ENCODE measurements around the gene CUX1. TPM values are rescaled to one million over a fixed set of nuclear protein-coding genes. Genes with fewer than 3 reads are reported as not detected.
"Not testable (repeated sequence)": the region's sequence is repeated elsewhere in the genome, so short reads cannot be mapped to it uniquely, and the experiment has no call there.

Gene CUX1
- total RNA-seq, 1 experiment from 2014 or later, result 47.6 TPM

DNA sequence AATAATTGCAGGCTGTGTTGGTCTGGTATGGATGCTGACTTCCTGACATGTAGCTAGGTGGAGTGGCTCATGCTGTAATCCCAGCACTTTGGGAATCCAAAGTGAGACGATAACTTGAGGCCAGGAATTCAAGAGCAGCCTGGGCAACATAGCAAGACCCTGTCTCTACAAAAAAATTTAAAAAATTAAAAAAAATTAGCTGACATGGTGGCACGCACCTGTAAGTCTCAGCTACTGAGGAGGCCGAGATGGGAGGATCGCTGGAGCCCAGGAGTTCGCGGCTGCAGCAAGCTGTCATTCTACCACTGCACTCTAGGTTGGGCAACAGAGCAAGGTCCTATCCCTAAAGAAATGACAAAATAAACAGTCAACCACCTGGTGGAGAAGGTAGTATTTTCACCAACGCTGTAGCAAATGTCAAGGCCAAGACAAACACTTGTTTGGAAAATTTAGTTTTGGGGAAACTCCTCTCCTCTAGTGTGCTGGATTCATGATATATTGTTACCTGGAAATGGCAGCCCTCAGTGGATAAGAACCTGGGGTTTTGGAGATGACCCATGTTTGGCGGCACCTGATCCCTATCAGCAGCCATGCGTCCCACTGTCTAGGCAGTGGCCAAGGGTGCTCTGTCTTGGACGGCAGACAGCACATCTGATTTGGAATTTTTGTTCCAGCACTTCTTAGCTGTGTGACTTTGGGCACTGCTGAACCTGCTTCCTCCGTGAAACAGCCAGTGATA lies 29.5 kb downstream of the CUX1 start:
- CTCF ChIA-PET, result interaction anchor here (0.5 to 1.0 kb wide), 2 partner anchors 9 to 1285 kb away, joined by 3 to 4 read pairs; no protein-coding TSS in a partner anchor
- Mint-ChIP-seq H3K27ac (ENCODE audit: low read depth, unreplicated experiment) (no peak overlapping the region), H3K4me1 (ENCODE audit: insufficient read depth, unreplicated experiment) (peaks cover 7% of the 10 kb centered on the region), H3K36me3 (ENCODE audit: insufficient read depth, unreplicated experiment) (peaks cover 21% of the 10 kb centered on the region), H3K4me3 (ENCODE audit: unreplicated experiment) (no peak overlapping the region), H3K9me3 (ENCODE audit: unreplicated experiment) (peaks cover 19% of the 10 kb centered on the region), H3K27me3 (ENCODE audit: insufficient read depth, unreplicated experiment) (no peaks in the 10 kb centered on the region)
- intact Hi-C loops (cut with micrococcal nuclease), result no loop called here
- no TSS peak for BruUV-seq (replicated peaks)
- no peak for DNase-seq (ENCODE audit: unreplicated experiment)
- TF ChIP-seq, protein P1, sequence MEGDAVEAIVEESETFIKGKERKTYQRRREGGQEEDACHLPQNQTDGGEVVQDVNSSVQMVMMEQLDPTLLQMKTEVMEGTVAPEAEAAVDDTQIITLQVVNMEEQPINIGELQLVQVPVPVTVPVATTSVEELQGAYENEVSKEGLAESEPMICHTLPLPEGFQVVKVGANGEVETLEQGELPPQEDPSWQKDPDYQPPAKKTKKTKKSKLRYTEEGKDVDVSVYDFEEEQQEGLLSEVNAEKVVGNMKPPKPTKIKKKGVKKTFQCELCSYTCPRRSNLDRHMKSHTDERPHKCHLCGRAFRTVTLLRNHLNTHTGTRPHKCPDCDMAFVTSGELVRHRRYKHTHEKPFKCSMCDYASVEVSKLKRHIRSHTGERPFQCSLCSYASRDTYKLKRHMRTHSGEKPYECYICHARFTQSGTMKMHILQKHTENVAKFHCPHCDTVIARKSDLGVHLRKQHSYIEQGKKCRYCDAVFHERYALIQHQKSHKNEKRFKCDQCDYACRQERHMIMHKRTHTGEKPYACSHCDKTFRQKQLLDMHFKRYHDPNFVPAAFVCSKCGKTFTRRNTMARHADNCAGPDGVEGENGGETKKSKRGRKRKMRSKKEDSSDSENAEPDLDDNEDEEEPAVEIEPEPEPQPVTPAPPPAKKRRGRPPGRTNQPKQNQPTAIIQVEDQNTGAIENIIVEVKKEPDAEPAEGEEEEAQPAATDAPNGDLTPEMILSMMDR (IDR thresholded peaks at IDR 0.05; ENCODE audit: unreplicated experiment), result no peak
- POLR2A ChIA-PET, result no interaction called here

DNA sequence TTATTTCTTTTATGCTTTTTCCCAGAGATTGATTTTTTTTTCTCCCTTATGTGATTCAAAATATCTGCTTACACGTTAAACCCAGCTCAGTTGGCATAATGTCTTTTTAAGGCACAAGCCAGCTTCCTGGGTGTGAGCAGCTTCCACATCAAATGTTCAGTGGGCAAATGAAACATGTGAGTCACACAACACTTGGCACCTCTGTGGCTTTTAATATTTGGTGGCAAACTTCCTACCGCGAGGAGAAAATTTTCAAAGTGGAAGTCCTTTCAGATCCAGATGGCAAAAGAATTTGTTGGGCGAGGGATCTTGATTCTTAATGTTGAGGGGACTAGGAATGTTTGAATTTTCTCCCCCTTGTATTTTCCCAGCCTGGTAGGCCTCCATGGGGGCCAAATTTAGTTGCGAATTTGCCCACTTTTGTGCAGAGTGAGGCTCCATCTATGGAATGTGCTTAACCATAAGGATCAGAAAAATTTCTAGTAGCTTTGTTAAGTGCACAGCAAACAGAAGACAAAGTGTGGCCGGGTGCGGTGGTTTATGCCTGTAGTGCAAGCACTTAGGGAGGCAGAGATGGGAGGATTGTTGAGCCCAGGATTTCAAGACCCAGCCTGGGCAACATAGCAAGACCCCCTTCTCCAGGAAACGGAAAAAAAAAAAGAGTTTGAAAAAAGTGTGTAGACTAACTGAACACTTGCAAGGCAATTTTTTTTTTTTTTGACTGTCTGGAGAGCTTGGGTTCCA lies 31.0 kb downstream of the CUX1 start:
- ChIA-PET CTCF (interaction anchor here (0.6 kb wide), 3 partner anchors 15 to 565 kb away, joined by 3 read pairs; no protein-coding TSS in a partner anchor), POLR2A (interaction anchor here (1.1 kb wide), 1 partner anchor 11 kb away, joined by 3 read pairs; no protein-coding TSS in a partner anchor)
- no peak for DNase-seq (ENCODE audit: unreplicated experiment)
- Mint-ChIP-seq H3K4me1 (ENCODE audit: insufficient read depth, unreplicated experiment) (peaks cover 7% of the 10 kb centered on the region), H3K36me3 (ENCODE audit: insufficient read depth, unreplicated experiment) (peaks cover 17% of the 10 kb centered on the region), H3K4me3 (ENCODE audit: unreplicated experiment) (no peak overlapping the region), H3K9me3 (ENCODE audit: unreplicated experiment) (peaks cover 20% of the 10 kb centered on the region), H3K27ac (ENCODE audit: low read depth, unreplicated experiment) (no peak overlapping the region), H3K27me3 (ENCODE audit: insufficient read depth, unreplicated experiment) (no peaks in the 10 kb centered on the region)
- TF ChIP-seq, protein P1 (IDR thresholded peaks at IDR 0.05; ENCODE audit: unreplicated experiment), result no peak
- BruUV-seq (replicated peaks), result no TSS peak
- intact Hi-C loops (cut with micrococcal nuclease), result no loop called here

DNA sequence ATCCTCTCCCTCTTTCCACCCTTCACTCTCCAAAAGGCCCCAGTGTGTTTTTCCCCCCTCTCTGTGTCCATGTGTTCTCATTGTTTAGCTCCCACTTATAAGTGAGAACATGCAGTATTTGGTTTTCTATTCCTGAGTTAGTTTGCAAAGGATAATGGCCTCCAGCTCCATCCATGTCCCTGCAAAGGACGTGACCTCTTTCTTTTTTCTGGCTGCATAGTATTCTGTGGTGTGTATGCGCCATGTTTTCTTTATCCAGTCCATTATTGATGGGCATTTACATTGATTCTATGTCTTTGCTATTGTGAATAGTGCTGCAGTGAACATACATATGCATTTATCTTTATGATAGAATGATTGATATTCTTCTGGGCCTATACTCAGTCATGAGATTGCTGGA lies 31.9 kb downstream of the CUX1 start:
- H3K36me3 Mint-ChIP-seq (ENCODE audit: insufficient read depth, unreplicated experiment), result peaks cover 14% of the 10 kb centered on the region
- POLR2A ChIA-PET, result interaction anchor here (1.1 kb wide), 1 partner anchor 10 kb away, joined by 3 read pairs; no protein-coding TSS in a partner anchor
- CTCF ChIA-PET, result interaction anchor here (0.6 to 0.8 kb wide), 5 partner anchors 16 to 566 kb away, joined by 3 read pairs; no protein-coding TSS in a partner anchor

DNA sequence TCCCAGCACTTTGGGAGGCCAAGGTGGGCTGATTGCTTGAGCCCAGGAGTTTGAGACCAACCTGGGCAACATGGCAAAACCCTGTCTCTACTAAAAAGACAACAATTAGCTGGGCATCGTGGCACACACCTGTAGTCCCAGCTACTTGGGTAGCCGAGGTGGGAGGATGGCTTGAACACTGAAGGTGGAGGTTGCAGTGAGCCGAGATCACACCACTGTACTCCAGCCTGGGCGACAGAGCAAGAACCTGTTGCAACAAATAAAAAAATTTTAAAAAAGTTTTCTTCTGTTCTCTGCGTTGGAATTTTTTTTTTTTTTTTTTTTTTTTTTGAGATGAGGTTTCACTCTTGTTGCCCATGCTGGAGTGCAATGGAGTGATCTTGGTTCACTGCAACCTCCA lies 34.9 kb downstream of the CUX1 start:
- BruUV-seq (replicated peaks), result not testable (repeated sequence)

More for the DNA sequence above, 31.9 kb downstream of the CUX1 start:
- H3K27me3 Mint-ChIP-seq (ENCODE audit: insufficient read depth, unreplicated experiment); H3K4me1 Mint-ChIP-seq (ENCODE audit: insufficient read depth, unreplicated experiment); H3K4me3 Mint-ChIP-seq (ENCODE audit: unreplicated experiment); BruUV-seq (replicated peaks); DNase-seq (ENCODE audit: unreplicated experiment); intact Hi-C loops (cut with micrococcal nuclease); H3K27ac Mint-ChIP-seq (ENCODE audit: low read depth, unreplicated experiment): not testable (repeated sequence)
- peaks cover 20% of the 10 kb centered on the region for H3K9me3 Mint-ChIP-seq (ENCODE audit: unreplicated experiment)

DNA sequence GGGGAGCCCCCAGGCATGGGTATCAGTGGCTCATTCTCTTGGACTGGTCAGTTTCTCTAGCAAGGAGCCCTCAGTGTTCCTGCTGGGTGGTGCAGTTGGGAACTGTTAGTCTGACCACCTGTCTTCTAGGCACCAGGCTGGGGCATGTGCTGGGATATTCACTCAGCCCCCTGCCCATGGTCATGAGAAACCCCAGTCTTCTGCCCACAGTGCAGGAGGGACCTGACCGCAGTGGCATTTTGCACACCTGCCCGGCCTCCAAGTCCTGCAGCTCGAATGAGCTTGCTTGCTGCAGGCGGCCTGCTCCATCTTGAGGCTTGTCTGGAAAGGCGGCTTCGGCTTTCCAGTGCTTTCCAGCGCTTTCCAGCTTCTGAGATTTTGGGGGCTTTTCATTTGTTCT lies 36.3 kb downstream of the CUX1 start:
- ChIA-PET CTCF (no interaction called here), POLR2A (no interaction called here)
- H3K27me3 Mint-ChIP-seq (ENCODE audit: insufficient read depth, unreplicated experiment), result no peaks in the 10 kb centered on the region
- H3K4me3 Mint-ChIP-seq (ENCODE audit: unreplicated experiment), result no peak overlapping the region
- intact Hi-C loops (cut with micrococcal nuclease), result no loop called here
- peaks cover 10% of the 10 kb centered on the region for H3K36me3 Mint-ChIP-seq (ENCODE audit: insufficient read depth, unreplicated experiment)
- H3K9me3 Mint-ChIP-seq (ENCODE audit: unreplicated experiment), result peaks cover 11% of the 10 kb centered on the region
- DNase-seq (ENCODE audit: unreplicated experiment), result no peak
- no TSS peak for BruUV-seq (replicated peaks)
- H3K4me1 Mint-ChIP-seq (ENCODE audit: insufficient read depth, unreplicated experiment), result peaks cover 18% of the 10 kb centered on the region
- TF ChIP-seq, protein P1 (IDR thresholded peaks at IDR 0.05; ENCODE audit: unreplicated experiment), result no peak
- no peak overlapping the region for H3K27ac Mint-ChIP-seq (ENCODE audit: low read depth, unreplicated experiment)

More for the DNA sequence above, 34.9 kb downstream of the CUX1 start:
- POLR2A ChIA-PET; DNase-seq (ENCODE audit: unreplicated experiment); H3K4me3 Mint-ChIP-seq (ENCODE audit: unreplicated experiment); H3K27ac Mint-ChIP-seq (ENCODE audit: low read depth, unreplicated experiment); H3K36me3 Mint-ChIP-seq (ENCODE audit: insufficient read depth, unreplicated experiment); intact Hi-C loops (cut with micrococcal nuclease); H3K27me3 Mint-ChIP-seq (ENCODE audit: insufficient read depth, unreplicated experiment): not testable (repeated sequence)
- CTCF ChIA-PET, result interaction anchor here (0.5 kb wide), 1 partner anchor 292 kb away, joined by 4 read pairs; no protein-coding TSS in a partner anchor
- Mint-ChIP-seq H3K4me1 (ENCODE audit: insufficient read depth, unreplicated experiment) (peaks cover 25% of the 10 kb centered on the region), H3K9me3 (ENCODE audit: unreplicated experiment) (peaks cover 11% of the 10 kb centered on the region)
